Uterus (tissue), 2 donors: Measurements from ENCODE around the gene GSE1.

Source experiments
- CTCF ChIP-seq, 4 experiments: fragments of 200-600 bp in 2 of 4; fragments of 450-650 bp in 2 of 4; sonication (generic) in 2 of 4; IDR thresholded peaks; one replicate each; pipeline ENCODE4 v1.5.1; 2016 to 2019; ENCODE audit warnings: antibody characterized with exemption in 4 of 4, mild to moderate bottlenecking in 2 of 4, moderate library complexity in 1 of 4
- POLR2A ChIP-seq, 2 donors: fragments of 450-650 bp; IDR thresholded peaks; one replicate each; pipeline ENCODE4 v1.6.1; 2016; ENCODE audit warnings: antibody characterized with exemption in 2 of 2, mild to moderate bottlenecking in 1 of 2, moderate library complexity in 1 of 2

DNA sequence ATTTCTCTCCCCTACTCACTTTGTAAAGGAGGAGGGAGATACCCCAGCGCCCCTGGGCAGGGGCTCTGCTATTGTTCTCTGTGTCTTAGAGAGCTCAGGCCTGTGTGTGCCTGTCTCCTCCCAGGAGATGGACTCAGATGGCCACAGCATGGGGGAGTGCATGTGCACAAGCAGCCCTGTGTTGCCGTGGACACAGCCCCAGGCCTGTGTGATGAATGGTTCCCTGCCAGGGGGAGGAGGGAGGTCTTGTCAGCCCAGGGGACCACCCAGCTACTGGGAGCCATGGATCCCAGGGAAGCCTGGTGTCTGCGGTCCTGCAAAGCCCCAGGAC lies 49.3 kb downstream of the GSE1 start:
- TF ChIP-seq CTCF (IDR thresholded peaks at IDR 0.05) (no peak), POLR2A (IDR thresholded peaks at IDR 0.05) (no peak)
